ENCODE data around the gene ZNF316. TPM values are rescaled to one million over a fixed set of nuclear protein-coding genes. Genes with fewer than 3 reads are reported as not detected.

The ZNF316 gene
- total and polyA plus RNA-seq, 2 experiments from 2014 or later, result 16.9 to 26.7 TPM

GRCh38 chr7:6604458-6604857, 32.7 kb upstream of the ZNF316 start:
- TF ChIP-seq EZH2 (IDR thresholded peaks at IDR 0.05; ENCODE audit: borderline replicate concordance) (no peak), CTCF (IDR thresholded peaks at IDR 0.05; ENCODE audit: poor library complexity) (no peak), EZH2phosphoT487 (IDR thresholded peaks at IDR 0.05; ENCODE audit: low read depth, severe bottlenecking, unreplicated experiment) (no peak)
- Histone ChIP-seq H3K4me3 (no peak overlapping the region), H3K4me1 (ENCODE audit: insufficient read depth) (no peaks in the 10 kb centered on the region), H3K27ac (no peak overlapping the region), H4K20me1 (ENCODE audit: insufficient read depth, poor library complexity, severe bottlenecking) (no peaks in the 10 kb centered on the region), H3K79me2 (no peaks in the 10 kb centered on the region), H3K9me3 (ENCODE audit: low read depth) (no peaks in the 10 kb centered on the region), H3K36me3 (replicated peaks; ENCODE audit: insufficient read depth, low read depth) (no peaks in the 10 kb centered on the region), H3K9me2 (replicated peaks; ENCODE audit: insufficient read depth) (no peaks in the 10 kb centered on the region), H3K4me2 (no peak overlapping the region), H3K27me3 (no peaks in the 10 kb centered on the region), H2AFZ (no peak overlapping the region)
- DNase-seq (ENCODE audit: low spot score), result no peak
- WGBS (ENCODE audit: low lambda C conversion rate, missing lambda C conversion rate), result 95% methylated on average over 10 of the region's 10 CpGs

DNA sequence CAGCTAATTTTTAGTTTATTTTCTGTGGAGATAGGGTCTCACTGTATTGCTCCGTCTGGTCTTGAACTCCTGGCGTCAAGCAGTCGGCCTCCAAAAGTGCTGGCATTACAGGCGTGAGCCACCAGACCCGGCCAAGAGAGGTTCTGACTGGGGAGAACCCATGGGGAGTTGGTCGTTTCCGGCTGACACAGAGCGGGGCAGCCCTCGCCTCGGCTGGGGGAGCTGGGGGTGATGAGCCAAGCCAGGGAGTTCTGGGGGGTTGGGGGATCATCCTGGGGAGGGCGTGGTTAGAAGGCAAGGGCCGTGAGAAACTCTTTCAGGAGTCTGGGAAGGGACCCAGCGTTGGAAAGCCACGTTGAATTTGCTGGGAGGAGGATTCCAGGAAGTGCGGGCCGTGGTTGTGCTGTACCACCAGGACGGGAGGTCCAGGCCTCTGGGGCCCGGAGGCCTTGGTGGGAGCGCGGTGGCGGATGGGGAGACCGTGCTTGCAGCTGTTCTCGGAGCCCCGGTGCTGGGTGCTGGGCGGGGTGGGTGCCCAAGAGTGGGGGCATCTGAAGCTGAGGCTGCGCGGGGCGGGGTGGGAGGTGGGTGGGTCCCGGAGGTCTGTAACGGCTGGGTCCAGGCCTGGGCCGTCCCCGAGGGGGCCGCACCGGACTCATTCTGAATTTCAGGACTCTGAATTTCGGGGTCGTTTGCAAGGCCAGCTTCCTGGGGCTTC, 30.1 kb upstream of the ZNF316 start:
- Histone ChIP-seq H4K20me1 (ENCODE audit: insufficient read depth, poor library complexity, severe bottlenecking) (no peaks in the 10 kb centered on the region), H3K36me3 (replicated peaks; ENCODE audit: insufficient read depth, low read depth) (no peaks in the 10 kb centered on the region), H3K9me2 (replicated peaks; ENCODE audit: insufficient read depth) (no peaks in the 10 kb centered on the region), H3K4me1 (ENCODE audit: insufficient read depth) (no peaks in the 10 kb centered on the region), H3K27ac (no peak overlapping the region), H3K27me3 (no peaks in the 10 kb centered on the region), H3K4me2 (no peak overlapping the region), H3K4me3 (no peak overlapping the region), H3K9me3 (ENCODE audit: low read depth) (no peaks in the 10 kb centered on the region), H2AFZ (no peak overlapping the region), H3K79me2 (no peaks in the 10 kb centered on the region)
- 97% methylated on average over 13 of the region's 36 CpGs for WGBS (ENCODE audit: low lambda C conversion rate, missing lambda C conversion rate)
- DNase-seq (ENCODE audit: low spot score), result no peak
- TF ChIP-seq EZH2 (IDR thresholded peaks at IDR 0.05; ENCODE audit: borderline replicate concordance) (no peak), CTCF (IDR thresholded peaks at IDR 0.05; ENCODE audit: poor library complexity) (no peak)

DNA sequence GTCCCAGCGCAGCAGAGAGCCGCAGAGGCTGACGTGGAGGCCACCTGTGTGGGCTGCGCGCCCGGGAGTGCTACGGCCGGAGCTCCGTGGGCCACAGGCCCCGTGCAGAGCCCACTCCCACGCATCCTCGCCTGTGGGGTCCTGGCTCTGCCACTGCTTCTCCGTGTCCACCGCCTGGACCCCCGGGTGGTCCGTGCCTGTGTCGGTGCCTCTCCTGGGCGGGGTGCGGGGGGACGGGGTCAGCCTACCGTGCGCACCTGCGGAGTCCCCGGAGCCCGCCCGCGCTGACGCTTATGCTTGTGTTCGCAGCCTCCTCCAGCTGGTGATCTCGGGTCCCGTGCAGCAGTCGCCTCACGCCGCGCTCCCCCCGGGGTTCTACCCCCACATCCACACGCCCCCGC, 29.5 kb upstream of the ZNF316 start:
- DNase-seq (ENCODE audit: low spot score), result no peak
- H3K9me2 ChIP-seq (replicated peaks; ENCODE audit: insufficient read depth), result no peaks in the 10 kb centered on the region
- no peak for TF ChIP-seq EZH2 (IDR thresholded peaks at IDR 0.05; ENCODE audit: borderline replicate concordance)
- no peak for TF ChIP-seq EZH2phosphoT487 (IDR thresholded peaks at IDR 0.05; ENCODE audit: low read depth, severe bottlenecking, unreplicated experiment)
- no peak for TF ChIP-seq CTCF (IDR thresholded peaks at IDR 0.05; ENCODE audit: poor library complexity)
- WGBS (ENCODE audit: low lambda C conversion rate, missing lambda C conversion rate), result 99% methylated on average over 18 of the region's 38 CpGs
- no peak overlapping the region for H2AFZ ChIP-seq
- H3K4me1 ChIP-seq (ENCODE audit: insufficient read depth), result no peaks in the 10 kb centered on the region
- H3K4me2 ChIP-seq, result no peak overlapping the region
- H3K27me3 ChIP-seq, result no peaks in the 10 kb centered on the region
- no peaks in the 10 kb centered on the region for H3K9me3 ChIP-seq (ENCODE audit: low read depth)
- H3K79me2 ChIP-seq, result no peaks in the 10 kb centered on the region
- no peak overlapping the region for H3K4me3 ChIP-seq
- H3K27ac ChIP-seq, result no peak overlapping the region
- H4K20me1 ChIP-seq (ENCODE audit: insufficient read depth, poor library complexity, severe bottlenecking), result no peaks in the 10 kb centered on the region
- H3K36me3 ChIP-seq (replicated peaks; ENCODE audit: insufficient read depth, low read depth), result no peaks in the 10 kb centered on the region
